Calu3 (cell line): Measurements from ENCODE around the gene TMEM270. TPM values are rescaled to one million over a fixed set of nuclear protein-coding genes. Genes with fewer than 3 reads are reported as not detected.

Experiments used
- BruUV-seq: library from RNA; stranded (reverse); fragments of 400-500 nt; replicated peaks from 2 replicates; lab custom pipeline; 2021; lab: Mats Ljungman, UMichigan
- CTCF ChIA-PET: fragments of 300-600 bp; sonication (Branson Sonifier 250); formaldehyde crosslinking; loops from one replicate; lab custom pipeline; 2022; ENCODE audit warnings: antibody characterized with exemption; lab: Charles Lee
- DNase-seq: peaks from one replicate; pipeline ENCODE4 v3.0.0; 2022
- H3K27ac Mint-ChIP-seq: one replicate; pipeline ENCODE4 v1.8.0; 2022; ENCODE audit warnings: mixed read lengths; ENCODE audit not compliant: unreplicated experiment
- H3K27me3 Mint-ChIP-seq: one replicate; pipeline ENCODE4 v1.8.0; 2022; ENCODE audit warnings: mixed read lengths; ENCODE audit not compliant: unreplicated experiment
- H3K36me3 Mint-ChIP-seq: one replicate; pipeline ENCODE4 v1.8.0; 2022; ENCODE audit warnings: mild to moderate bottlenecking, moderate library complexity, mixed read lengths; ENCODE audit not compliant: insufficient read depth, unreplicated experiment
- H3K4me1 Mint-ChIP-seq: one replicate; pipeline ENCODE4 v1.8.0; 2022; ENCODE audit warnings: mild to moderate bottlenecking, low read depth, mixed read lengths; ENCODE audit not compliant: unreplicated experiment
- H3K4me3 Mint-ChIP-seq: one replicate; pipeline ENCODE4 v1.8.0; 2022; ENCODE audit warnings: mild to moderate bottlenecking, low read depth, moderate library complexity, mixed read lengths; ENCODE audit not compliant: unreplicated experiment
- H3K9me3 Mint-ChIP-seq: one replicate; pipeline ENCODE4 v1.8.0; 2022; ENCODE audit warnings: low read depth, mixed read lengths; ENCODE audit not compliant: unreplicated experiment
- intact Hi-C: fragments of 100-400 bp; cut with micrococcal nuclease; formaldehyde crosslinking; loops from one replicate; pipeline ENCODE4 v1.10.0; 2022; ENCODE audit not compliant: unreplicated experiment
- total RNA-seq: library from RNA; stranded (reverse); gene quantifications from 2 replicates; pipeline ENCODE4 v1.2.3, GENCODE V29; 2022
- TF ChIP-seq, protein P1 (sequence below): fragments of 200-600 bp; IDR thresholded peaks from one replicate; pipeline ENCODE4 v1.8.0; 2022; ENCODE audit warnings: antibody characterized with exemption; ENCODE audit not compliant: unreplicated experiment

Gene TMEM270
- total RNA-seq, 1 experiment from 2014 or later, result 0.59 TPM

DNA sequence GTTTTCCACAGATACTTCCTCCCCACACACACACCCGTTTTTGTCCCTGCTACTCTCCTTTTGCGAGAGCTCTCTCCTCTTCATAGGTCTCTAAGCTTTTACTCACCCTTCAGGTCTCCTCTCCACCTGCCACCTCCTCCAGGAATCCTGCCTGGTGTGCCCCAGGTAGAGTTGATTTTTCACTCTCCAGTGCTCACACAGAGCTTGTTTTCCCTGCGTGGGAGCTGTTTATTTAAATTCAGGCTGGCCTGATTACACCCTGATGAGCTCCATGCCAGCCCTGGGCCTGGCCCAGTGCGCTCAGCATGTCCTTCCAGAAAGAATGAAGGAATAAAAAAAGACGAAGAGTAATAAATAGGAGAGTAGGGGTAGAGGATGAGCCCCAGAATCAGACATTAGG is 37.7 kb upstream of the TMEM270 start:
- TF ChIP-seq, protein P1, sequence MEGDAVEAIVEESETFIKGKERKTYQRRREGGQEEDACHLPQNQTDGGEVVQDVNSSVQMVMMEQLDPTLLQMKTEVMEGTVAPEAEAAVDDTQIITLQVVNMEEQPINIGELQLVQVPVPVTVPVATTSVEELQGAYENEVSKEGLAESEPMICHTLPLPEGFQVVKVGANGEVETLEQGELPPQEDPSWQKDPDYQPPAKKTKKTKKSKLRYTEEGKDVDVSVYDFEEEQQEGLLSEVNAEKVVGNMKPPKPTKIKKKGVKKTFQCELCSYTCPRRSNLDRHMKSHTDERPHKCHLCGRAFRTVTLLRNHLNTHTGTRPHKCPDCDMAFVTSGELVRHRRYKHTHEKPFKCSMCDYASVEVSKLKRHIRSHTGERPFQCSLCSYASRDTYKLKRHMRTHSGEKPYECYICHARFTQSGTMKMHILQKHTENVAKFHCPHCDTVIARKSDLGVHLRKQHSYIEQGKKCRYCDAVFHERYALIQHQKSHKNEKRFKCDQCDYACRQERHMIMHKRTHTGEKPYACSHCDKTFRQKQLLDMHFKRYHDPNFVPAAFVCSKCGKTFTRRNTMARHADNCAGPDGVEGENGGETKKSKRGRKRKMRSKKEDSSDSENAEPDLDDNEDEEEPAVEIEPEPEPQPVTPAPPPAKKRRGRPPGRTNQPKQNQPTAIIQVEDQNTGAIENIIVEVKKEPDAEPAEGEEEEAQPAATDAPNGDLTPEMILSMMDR, result no peak
- peaks cover 54% of the 10 kb centered on the region for H3K4me1 Mint-ChIP-seq
- intact Hi-C loops, result no loop called here
- no peak for DNase-seq
- no TSS peak for BruUV-seq
- CTCF ChIA-PET, result interaction anchor here (0.9 to 1.2 kb wide), 3 partner anchors 14 to 55 kb away, joined by 3 to 5 read pairs (median 3); partner anchors contain the start of gene CLDN3
- no peaks in the 10 kb centered on the region for H3K27me3 Mint-ChIP-seq
- H3K27ac Mint-ChIP-seq, result peak overlapping the region; percentile 79
- peak overlapping the region; percentile 12 for H3K4me3 Mint-ChIP-seq
- H3K9me3 Mint-ChIP-seq, result no peaks in the 10 kb centered on the region
- peaks cover 13% of the 10 kb centered on the region for H3K36me3 Mint-ChIP-seq

GRCh38 chr7:73823873-73824592 is 36.9 kb upstream of the TMEM270 start:
- CTCF ChIA-PET, result interaction anchor here (1.0 to 1.2 kb wide), 2 partner anchors 18 to 27 kb away, joined by 3 read pairs; partner anchors contain the start of gene METTL27
- TF ChIP-seq, protein P1, result no peak
- H3K36me3 Mint-ChIP-seq, result peaks cover 16% of the 10 kb centered on the region
- H3K4me1 Mint-ChIP-seq, result peaks cover 60% of the 10 kb centered on the region
- intact Hi-C loops, result no loop called here
- no peak for DNase-seq
- H3K9me3 Mint-ChIP-seq, result no peaks in the 10 kb centered on the region
- no peaks in the 10 kb centered on the region for H3K27me3 Mint-ChIP-seq
- no peak overlapping the region for H3K27ac Mint-ChIP-seq
- H3K4me3 Mint-ChIP-seq, result no peak overlapping the region
- BruUV-seq, result no TSS peak

DNA sequence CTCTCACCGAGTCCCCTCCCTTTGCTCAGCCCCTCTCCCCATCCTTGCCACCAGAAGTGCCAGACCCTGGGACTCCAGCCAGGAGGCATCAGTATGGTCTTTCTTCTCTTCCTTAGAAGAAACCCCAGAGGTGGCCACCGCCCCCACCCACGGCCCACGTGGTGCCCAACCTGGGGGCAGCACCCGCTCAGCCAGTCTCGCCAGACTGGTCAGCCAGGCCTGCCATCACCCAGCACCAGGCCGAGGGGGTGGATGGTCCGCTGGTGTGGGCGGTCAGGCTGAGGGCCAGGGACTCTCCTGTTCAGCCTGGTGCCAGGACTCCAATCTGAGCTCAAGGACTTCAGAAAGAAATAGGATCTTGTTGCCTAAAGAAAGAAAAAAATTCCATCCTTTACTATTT is 36.0 kb upstream of the TMEM270 start:
- CTCF ChIA-PET, result interaction anchor here (0.6 to 1.2 kb wide), 3 partner anchors 18 to 26 kb away, joined by 3 to 4 read pairs (median 3); partner anchors contain the start of gene METTL27
- no TSS peak for BruUV-seq
- H3K4me1 Mint-ChIP-seq, result peaks cover 69% of the 10 kb centered on the region
- DNase-seq, result peak; percentile 67
- intact Hi-C loops, result no loop called here
- no peaks in the 10 kb centered on the region for H3K9me3 Mint-ChIP-seq
- TF ChIP-seq, protein P1, result no peak
- peak overlapping the region; percentile 64 for H3K27ac Mint-ChIP-seq
- peak overlapping the region; percentile 41 for H3K4me3 Mint-ChIP-seq
- H3K27me3 Mint-ChIP-seq, result no peaks in the 10 kb centered on the region
- H3K36me3 Mint-ChIP-seq, result peaks cover 22% of the 10 kb centered on the region

DNA sequence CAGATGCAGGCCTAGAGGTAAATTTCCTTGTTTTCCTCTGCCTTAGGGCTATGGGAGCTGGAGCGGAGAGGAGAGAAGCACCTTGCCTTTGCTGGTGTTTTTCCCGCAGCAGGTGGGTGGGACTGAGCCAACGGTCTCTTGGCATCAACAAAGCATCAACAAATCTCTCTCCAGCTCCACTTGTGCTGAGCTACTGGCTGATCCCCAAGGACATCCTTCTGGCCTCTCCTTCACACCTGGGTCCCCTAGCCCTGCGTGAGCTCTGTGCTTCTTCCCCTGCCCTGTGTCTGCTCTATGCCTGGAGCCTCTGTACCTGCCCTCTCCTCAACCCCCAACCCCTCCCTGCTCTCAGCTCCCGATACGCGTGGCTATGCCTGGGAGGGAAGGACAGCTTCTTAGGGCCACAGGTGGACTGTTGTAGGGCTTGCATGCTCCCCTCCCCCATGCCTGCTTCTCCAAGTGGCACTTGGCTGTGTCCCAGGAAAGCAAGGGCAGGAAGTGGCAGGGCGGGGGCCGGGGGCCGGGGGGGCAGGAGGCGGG is 33.3 kb upstream of the TMEM270 start:
- peak overlapping the region; percentile 92 for H3K27ac Mint-ChIP-seq
- H3K4me3 Mint-ChIP-seq, result peak overlapping the region; percentile 45
- DNase-seq, result peak; percentile 91
- H3K4me1 Mint-ChIP-seq, result peaks cover 58% of the 10 kb centered on the region
- BruUV-seq, result TSS peak; percentile 48
- CTCF ChIA-PET, result interaction anchor here (0.6 to 1.5 kb wide), 4 partner anchors 58 to 85 kb away, joined by 3 to 4 read pairs (median 4); partner anchors contain the start of gene CLDN3
- no peaks in the 10 kb centered on the region for H3K9me3 Mint-ChIP-seq
- TF ChIP-seq, protein P1, result no peak
- H3K36me3 Mint-ChIP-seq, result peaks cover 47% of the 10 kb centered on the region
- intact Hi-C loops, result no loop called here
- H3K27me3 Mint-ChIP-seq, result no peaks in the 10 kb centered on the region
